Liver (tissue), 9 donors: ENCODE data around the gene AFTPH. TPM values are rescaled to one million over a fixed set of nuclear protein-coding genes. Genes with fewer than 3 reads are reported as not detected.

Source experiments
- DNase-seq: peaks from one replicate; pipeline ENCODE4 v3.0.0-alpha.2; 2017; ENCODE audit warnings: low spot score
- H3K27ac ChIP-seq, 2 donors: one replicate each; pipeline ENCODE4 v1.7.0; 2013; ENCODE audit warnings: inconsistent platforms in 2 of 2, low read length in 2 of 2, control low read depth in 1 of 2, low read depth in 1 of 2, mild to moderate bottlenecking in 1 of 2
- H3K27me3 ChIP-seq, 4 donors: one replicate each; pipeline versions ENCODE4 v1.6.1 to v1.7.0; 2013; ENCODE audit warnings: low read length in 3 of 4, inconsistent platforms in 1 of 4, mild to moderate bottlenecking in 1 of 4, moderate library complexity in 1 of 4; ENCODE audit not compliant: control insufficient read depth in 4 of 4, insufficient read depth in 4 of 4
- H3K36me3 ChIP-seq, 4 donors: one replicate each; pipeline versions ENCODE4 v1.6.1 to v1.7.0; 2013; ENCODE audit warnings: low read length in 3 of 4, mild to moderate bottlenecking in 3 of 4, low read depth in 1 of 4, moderate library complexity in 1 of 4; ENCODE audit not compliant: control insufficient read depth in 4 of 4, insufficient read depth in 3 of 4
- H3K4me1 ChIP-seq, 4 donors: one replicate each; pipeline versions ENCODE4 v1.6.1 to v1.7.0; 2013; ENCODE audit warnings: low read length in 3 of 4, mild to moderate bottlenecking in 3 of 4, moderate library complexity in 1 of 4; ENCODE audit not compliant: control insufficient read depth in 4 of 4, insufficient read depth in 4 of 4
- H3K4me3 ChIP-seq, 3 donors: one replicate each; pipeline versions ENCODE4 v1.6.1 to v1.7.0; 2013; ENCODE audit warnings: low read length in 3 of 3, control low read depth in 1 of 3, low read depth in 1 of 3, mild to moderate bottlenecking in 1 of 3
- H3K9ac ChIP-seq, 2 donors: one replicate each; pipeline ENCODE4 v1.7.0; 2013; ENCODE audit warnings: low read length in 2 of 2, mild to moderate bottlenecking in 2 of 2, moderate library complexity in 2 of 2, control low read depth in 1 of 2, low read depth in 1 of 2
- H3K9me3 ChIP-seq, 4 donors: one replicate each; pipeline versions ENCODE4 v1.6.1 to v1.7.0; 2013; ENCODE audit warnings: low read length in 3 of 4; ENCODE audit not compliant: control insufficient read depth in 4 of 4
- ATF3 ChIP-seq: IDR thresholded peaks from 2 replicates; pipeline ENCODE4 v1.6.1; 2016; ENCODE audit warnings: antibody characterized with exemption
- CTCF ChIP-seq: fragments of 150-350 bp; IDR thresholded peaks from 2 replicates; pipeline ENCODE4 v1.5.1; 2017; ENCODE audit warnings: improper control_type of control experiment, low read depth, low read length; ENCODE audit not compliant: missing input control
- EGR1 ChIP-seq, 2 donors: IDR thresholded peaks; 2 replicates each; pipeline ENCODE4 v1.6.1; 2016 to 2018; ENCODE audit warnings: antibody characterized with exemption in 2 of 2, low read depth in 2 of 2
- FOXA1 ChIP-seq: IDR thresholded peaks from 2 replicates; pipeline ENCODE4 v1.6.1; 2016; ENCODE audit warnings: antibody characterized with exemption
- FOXA2 ChIP-seq: IDR thresholded peaks from 2 replicates; pipeline ENCODE4 v1.6.1; 2016; ENCODE audit warnings: antibody characterized with exemption
- GABPA ChIP-seq, 2 donors: IDR thresholded peaks in 1 of 2; conservative IDR thresholded peaks in 1 of 2; 2 replicates each; pipeline ENCODE4 v1.6.1; 2016; ENCODE audit warnings: antibody characterized with exemption in 2 of 2, mild to moderate bottlenecking in 1 of 2, moderate library complexity in 1 of 2
- HNF4A ChIP-seq, 2 donors: conservative IDR thresholded peaks; 2 replicates each; pipeline ENCODE4 v1.6.1; 2016; ENCODE audit warnings: antibody characterized with exemption in 2 of 2, mild to moderate bottlenecking in 2 of 2
- HNF4G ChIP-seq: IDR thresholded peaks from 2 replicates; pipeline ENCODE4 v1.6.1; 2016; ENCODE audit warnings: antibody characterized with exemption
- JUND ChIP-seq, 2 donors: IDR thresholded peaks; 2 replicates each; pipeline ENCODE4 v1.6.1; 2016; ENCODE audit warnings: antibody characterized with exemption in 2 of 2
- MAX ChIP-seq: IDR thresholded peaks from 2 replicates; pipeline ENCODE4 v1.6.1; 2016; ENCODE audit warnings: antibody characterized with exemption
- NR2F2 ChIP-seq: IDR thresholded peaks from 2 replicates; pipeline ENCODE4 v1.6.1; 2016; ENCODE audit warnings: antibody characterized with exemption
- RAD21 ChIP-seq, 2 donors: IDR thresholded peaks; 2 replicates each; pipeline ENCODE4 v1.6.1; 2016; ENCODE audit warnings: antibody characterized with exemption in 2 of 2, mild to moderate bottlenecking in 2 of 2
- RXRA ChIP-seq, 2 donors: IDR thresholded peaks; 2 replicates each; pipeline ENCODE4 v1.6.1; 2017 to 2018; ENCODE audit warnings: antibody characterized with exemption in 2 of 2, mild to moderate bottlenecking in 1 of 2
- SP1 ChIP-seq: IDR thresholded peaks from 2 replicates; pipeline ENCODE4 v1.6.1; 2018; ENCODE audit warnings: antibody characterized with exemption, mild to moderate bottlenecking
- TAF1 ChIP-seq: conservative IDR thresholded peaks from 2 replicates; pipeline ENCODE4 v1.6.1; 2016; ENCODE audit warnings: antibody characterized with exemption, mild to moderate bottlenecking
- YY1 ChIP-seq: IDR thresholded peaks from 2 replicates; pipeline ENCODE4 v1.6.1; 2016; ENCODE audit warnings: antibody characterized with exemption, mild to moderate bottlenecking
- ZBTB33 ChIP-seq: IDR thresholded peaks from 2 replicates; pipeline ENCODE4 v1.6.1; 2016; ENCODE audit warnings: antibody characterized with exemption
- WGBS: extraction: QIAGEN DNeasy Blood & Tissue Kit; methylation state at CpG from one replicate; pipeline ENCODE4 v1.1.7; 2013; 5-methylcytosine and 5-hydroxymethylcytosine counted together
- polyA plus RNA-seq, 2 donors: library from polyadenylated mRNA; stranded (reverse) in 1 of 2; unstranded in 1 of 2; fragments of 200-250 nt in 1 of 2; fragments of >200 nt in 1 of 2; fragmentation: Nextera tagmentation in 1 of 2; extraction: Ambion mirVana in 1 of 2; gene quantifications; one replicate each; pipeline versions ENCODE4 v1.2.1 to v1.2.3, GENCODE V29; 2013 to 2015
- total RNA-seq, 2 donors: library from RNA; depleted of rRNA; stranded (reverse); fragments of >200 nt; gene quantifications; one replicate each; pipeline ENCODE4 v1.2.3, GENCODE V29; 2014
- TF ChIP-seq, protein P1 (sequence below): IDR thresholded peaks from 2 replicates; pipeline ENCODE4 v1.6.1; 2016; ENCODE audit warnings: antibody characterized with exemption, mild to moderate bottlenecking
- donor health status: healthy.
- donor health status: healthy.
- donor health status: healthy.
- donor health status: healthy.
- donor health status: healthy.

AFTPH gene
- total and polyA plus RNA-seq, 4 donors: 10.5 to 27.9 (median 20.6) TPM

DNA sequence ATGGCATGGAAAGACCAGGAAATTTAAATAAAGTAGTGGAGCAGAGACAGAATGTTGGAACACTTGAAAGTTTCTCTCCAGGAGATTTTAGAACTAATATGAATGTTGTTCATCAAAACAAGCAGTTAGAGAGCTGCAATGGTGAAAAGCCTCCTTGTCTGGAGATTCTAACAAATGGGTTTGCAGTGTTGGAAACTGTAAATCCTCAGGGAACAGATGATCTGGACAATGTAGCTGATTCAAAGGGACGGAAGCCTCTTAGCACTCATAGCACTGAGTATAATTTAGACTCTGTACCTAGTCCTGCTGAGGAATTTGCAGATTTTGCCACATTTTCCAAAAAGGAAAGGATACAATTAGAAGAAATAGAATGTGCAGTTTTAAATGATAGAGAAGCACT lies 27.7 kb downstream of the AFTPH start:
- Histone ChIP-seq H3K9me3 (no peaks in the 10 kb centered on the region), H3K36me3 (no peaks in the 10 kb centered on the region), H3K27ac (no peak overlapping the region), H3K4me1 (peaks cover 0 to 6% (median 1%) of the 10 kb centered on the region in 4 donors), H3K9ac (no peak overlapping the region), H3K27me3 (no peaks in the 10 kb centered on the region), H3K4me3 (no peak overlapping the region)
- TF ChIP-seq RXRA (IDR thresholded peaks at IDR 0.05): no peak
- TF ChIP-seq FOXA2: no peak
- TF ChIP-seq MAX: no peak
- TF ChIP-seq EGR1 (IDR thresholded peaks at IDR 0.05; ENCODE audit: low read depth in 2 of 2): no peak
- TF ChIP-seq SP1: no peak
- no peak for TF ChIP-seq NR2F2
- TF ChIP-seq TAF1: no peak
- no peak for TF ChIP-seq ATF3
- TF ChIP-seq, protein P1, sequence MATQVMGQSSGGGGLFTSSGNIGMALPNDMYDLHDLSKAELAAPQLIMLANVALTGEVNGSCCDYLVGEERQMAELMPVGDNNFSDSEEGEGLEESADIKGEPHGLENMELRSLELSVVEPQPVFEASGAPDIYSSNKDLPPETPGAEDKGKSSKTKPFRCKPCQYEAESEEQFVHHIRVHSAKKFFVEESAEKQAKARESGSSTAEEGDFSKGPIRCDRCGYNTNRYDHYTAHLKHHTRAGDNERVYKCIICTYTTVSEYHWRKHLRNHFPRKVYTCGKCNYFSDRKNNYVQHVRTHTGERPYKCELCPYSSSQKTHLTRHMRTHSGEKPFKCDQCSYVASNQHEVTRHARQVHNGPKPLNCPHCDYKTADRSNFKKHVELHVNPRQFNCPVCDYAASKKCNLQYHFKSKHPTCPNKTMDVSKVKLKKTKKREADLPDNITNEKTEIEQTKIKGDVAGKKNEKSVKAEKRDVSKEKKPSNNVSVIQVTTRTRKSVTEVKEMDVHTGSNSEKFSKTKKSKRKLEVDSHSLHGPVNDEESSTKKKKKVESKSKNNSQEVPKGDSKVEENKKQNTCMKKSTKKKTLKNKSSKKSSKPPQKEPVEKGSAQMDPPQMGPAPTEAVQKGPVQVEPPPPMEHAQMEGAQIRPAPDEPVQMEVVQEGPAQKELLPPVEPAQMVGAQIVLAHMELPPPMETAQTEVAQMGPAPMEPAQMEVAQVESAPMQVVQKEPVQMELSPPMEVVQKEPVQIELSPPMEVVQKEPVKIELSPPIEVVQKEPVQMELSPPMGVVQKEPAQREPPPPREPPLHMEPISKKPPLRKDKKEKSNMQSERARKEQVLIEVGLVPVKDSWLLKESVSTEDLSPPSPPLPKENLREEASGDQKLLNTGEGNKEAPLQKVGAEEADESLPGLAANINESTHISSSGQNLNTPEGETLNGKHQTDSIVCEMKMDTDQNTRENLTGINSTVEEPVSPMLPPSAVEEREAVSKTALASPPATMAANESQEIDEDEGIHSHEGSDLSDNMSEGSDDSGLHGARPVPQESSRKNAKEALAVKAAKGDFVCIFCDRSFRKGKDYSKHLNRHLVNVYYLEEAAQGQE: no peak
- no peak for TF ChIP-seq HNF4G
- TF ChIP-seq GABPA (IDR thresholded peaks at IDR 0.05 in 1 of 2, conservative IDR thresholded peaks at IDR 0.05 in 1 of 2): no peak
- no peak for TF ChIP-seq CTCF
- no peak for TF ChIP-seq ZBTB33
- TF ChIP-seq JUND (IDR thresholded peaks at IDR 0.05): no peak
- no peak for TF ChIP-seq FOXA1
- no peak for TF ChIP-seq RAD21 (IDR thresholded peaks at IDR 0.05)
- no peak for TF ChIP-seq HNF4A (conservative IDR thresholded peaks at IDR 0.05)
- no peak for TF ChIP-seq YY1
- WGBS: 100% methylated on average over 1 of the region's 1 CpG
- DNase-seq: no peak

GRCh38 chr2:64554117-64554516 lies 30.0 kb downstream of the AFTPH start:
- no peaks in the 10 kb centered on the region for H3K27me3 ChIP-seq
- no peaks in the 10 kb centered on the region for H3K9me3 ChIP-seq
- H3K4me1 ChIP-seq: no peaks in the 10 kb centered on the region
- DNase-seq: no peak
- no peak overlapping the region for H3K27ac ChIP-seq
- TF ChIP-seq FOXA1 (no peak), HNF4G (no peak), NR2F2 (no peak)
- H3K4me3 ChIP-seq: no peak overlapping the region
- H3K9ac ChIP-seq: no peak overlapping the region
- H3K36me3 ChIP-seq: no peaks in the 10 kb centered on the region
